ENCODE measurements around the gene TTLL1.

DNA sequence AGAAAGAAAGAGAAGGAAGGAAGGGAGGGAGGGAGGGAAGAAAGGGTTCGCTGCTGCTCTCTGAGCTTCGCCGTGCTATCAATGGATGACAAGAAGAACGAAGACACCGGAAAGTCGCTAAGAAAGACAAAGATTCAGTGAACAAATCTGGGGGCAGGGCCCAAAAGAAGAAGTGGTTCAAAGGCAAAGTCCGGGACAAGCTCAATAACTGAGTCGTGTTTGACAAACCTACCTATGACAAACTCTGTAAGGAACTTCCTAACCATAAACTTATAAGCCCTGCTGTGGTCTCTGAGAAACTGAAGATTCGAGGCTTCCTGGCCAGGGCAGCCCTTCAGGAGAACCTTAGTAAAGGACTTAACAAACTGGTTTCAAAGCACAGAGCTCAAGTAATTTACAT, 2.9 kb upstream of the TTLL1 start:
- TF ChIP-seq, protein P1, sequence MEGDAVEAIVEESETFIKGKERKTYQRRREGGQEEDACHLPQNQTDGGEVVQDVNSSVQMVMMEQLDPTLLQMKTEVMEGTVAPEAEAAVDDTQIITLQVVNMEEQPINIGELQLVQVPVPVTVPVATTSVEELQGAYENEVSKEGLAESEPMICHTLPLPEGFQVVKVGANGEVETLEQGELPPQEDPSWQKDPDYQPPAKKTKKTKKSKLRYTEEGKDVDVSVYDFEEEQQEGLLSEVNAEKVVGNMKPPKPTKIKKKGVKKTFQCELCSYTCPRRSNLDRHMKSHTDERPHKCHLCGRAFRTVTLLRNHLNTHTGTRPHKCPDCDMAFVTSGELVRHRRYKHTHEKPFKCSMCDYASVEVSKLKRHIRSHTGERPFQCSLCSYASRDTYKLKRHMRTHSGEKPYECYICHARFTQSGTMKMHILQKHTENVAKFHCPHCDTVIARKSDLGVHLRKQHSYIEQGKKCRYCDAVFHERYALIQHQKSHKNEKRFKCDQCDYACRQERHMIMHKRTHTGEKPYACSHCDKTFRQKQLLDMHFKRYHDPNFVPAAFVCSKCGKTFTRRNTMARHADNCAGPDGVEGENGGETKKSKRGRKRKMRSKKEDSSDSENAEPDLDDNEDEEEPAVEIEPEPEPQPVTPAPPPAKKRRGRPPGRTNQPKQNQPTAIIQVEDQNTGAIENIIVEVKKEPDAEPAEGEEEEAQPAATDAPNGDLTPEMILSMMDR (IDR thresholded peaks at IDR 0.05; ENCODE audit: extremely low read depth in 1 of 2, insufficient read depth in 1 of 2, low read depth in 1 of 2, low read length in 2 of 2), result no peak
- TF ChIP-seq POLR2A (IDR thresholded peaks at IDR 0.05; ENCODE audit: low read depth, low read length), result no peak
- TF ChIP-seq, protein P2, sequence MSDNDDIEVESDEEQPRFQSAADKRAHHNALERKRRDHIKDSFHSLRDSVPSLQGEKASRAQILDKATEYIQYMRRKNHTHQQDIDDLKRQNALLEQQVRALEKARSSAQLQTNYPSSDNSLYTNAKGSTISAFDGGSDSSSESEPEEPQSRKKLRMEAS (IDR thresholded peaks at IDR 0.05; ENCODE audit: insufficient read depth, insufficient read length), result no peak
- no peak for TF ChIP-seq MYC (IDR thresholded peaks at IDR 0.05; ENCODE audit: low read depth, low read length)
- no peak for TF ChIP-seq FOS (IDR thresholded peaks at IDR 0.05; ENCODE audit: borderline replicate concordance, insufficient read depth, low read length)
- TF ChIP-seq POLR2AphosphoS5 (IDR thresholded peaks at IDR 0.05; ENCODE audit: insufficient read depth, low read depth, low read length), result no peak
- no peak for TF ChIP-seq EZH2 (IDR thresholded peaks at IDR 0.05; ENCODE audit: borderline replicate concordance, low read depth, low read length, severe bottlenecking)
- no peak for TF ChIP-seq GATA2 (IDR thresholded peaks at IDR 0.05; ENCODE audit: insufficient read depth, insufficient read length, low read depth, low read length)
